HCT116 (cell line): ENCODE results near the gene EID1. TPM values are rescaled to one million over a fixed set of nuclear protein-coding genes. Genes with fewer than 3 reads are reported as not detected.

Experiments used
- ATAC-seq: fragments of 200-7000 bp; cut with Tn5 transposase; 2 replicates; pipeline ENCODE4 v1.9.1; 2020; ENCODE audit warnings: mild to moderate bottlenecking, moderate library complexity
- BruUV-seq: library from RNA; stranded (reverse); fragments of 400-500 nt; replicated peaks from 2 replicates; lab custom pipeline; 2021; lab: Mats Ljungman, UMichigan
- CTCF ChIA-PET: fragments of 300-600 bp; sonication (Branson Sonifier 250); formaldehyde crosslinking; loops from one replicate; lab custom pipeline; 2021; ENCODE audit warnings: antibody characterized with exemption; lab: Charles Lee
- POLR2A ChIA-PET: fragments of 300-600, 350-600 bp; sonication (Branson Sonifier 250); formaldehyde crosslinking; loops from one replicate; lab custom pipeline; 2021; ENCODE audit warnings: antibody characterized with exemption; lab: Charles Lee
- RAD21 ChIA-PET, 2 experiments: fragments of 300-600 bp; sonication (Branson Sonifier 250); formaldehyde crosslinking; loops; one replicate each; lab custom pipeline; 2023; ENCODE audit warnings: low total read pairs in 2 of 2; ENCODE audit not compliant: uncharacterized antibody in 2 of 2, unreplicated experiment in 2 of 2, low non-redundant PET in 1 of 2; lab: Charles Lee
- DNase-seq: peaks from one replicate; pipeline ENCODE4 v3.0.0-alpha.2; 2010; ENCODE audit warnings: low read depth, low spot score
- H2AFZ ChIP-seq: fragments of 200-600 bp; shearing (Covaris generic), sonication (generic); 2 replicates; pipeline ENCODE4 v1.6.1; 2017; ENCODE audit warnings: low read depth, mixed run types, mixed read lengths, antibody characterized with exemption, low read length; ENCODE audit not compliant: poor library complexity, severe bottlenecking
- H3K27ac ChIP-seq: 2 replicates; pipeline ENCODE4 v1.5.1; 2012; ENCODE audit warnings: low read depth, low read length
- H3K27me3 ChIP-seq: fragments of 200-600 bp; sonication (generic); 2 replicates; pipeline ENCODE4 v1.6.1; 2016; ENCODE audit warnings: mixed run types, low read length, mixed read lengths; ENCODE audit not compliant: insufficient read depth
- H3K36me3 ChIP-seq, 2 experiments: fragments of 200-500 bp in 1 of 2; fragments of 200-600 bp in 1 of 2; sonication (Bioruptor generic) in 1 of 2; sonication (generic) in 1 of 2; 2 replicates each; pipeline versions ENCODE4 v1.5.1 to v1.6.1; 2014 to 2016; ENCODE audit warnings: low read length in 2 of 2, inconsistent platforms in 1 of 2, mixed read lengths in 1 of 2, mixed run types in 1 of 2; ENCODE audit not compliant: insufficient read depth in 2 of 2, control insufficient read depth in 1 of 2
- H3K4me1 ChIP-seq, 2 experiments: fragments of 200-600 bp in 1 of 2; sonication (generic) in 1 of 2; 2 replicates each; pipeline versions ENCODE4 v1.5.1 to v1.6.1; 2012 to 2017; ENCODE audit warnings: low read length in 2 of 2, inconsistent platforms in 1 of 2, mild to moderate bottlenecking in 1 of 2, mixed read lengths in 1 of 2, mixed run types in 1 of 2, moderate library complexity in 1 of 2; ENCODE audit not compliant: insufficient read depth in 2 of 2, control insufficient read depth in 1 of 2
- H3K4me2 ChIP-seq: fragments of 200-600 bp; sonication (generic); 2 replicates; pipeline ENCODE4 v1.6.1; 2017; ENCODE audit warnings: mixed run types, low read length, mixed read lengths
- H3K4me3 ChIP-seq, 2 experiments: fragments of 200-600 bp in 1 of 2; sonication (generic) in 1 of 2; replicated peaks in 1 of 2; 2 replicates each; pipeline ENCODE4 v1.5.1; 2011 to 2016; ENCODE audit warnings: low read length in 2 of 2, control low read depth in 1 of 2, low read depth in 1 of 2, mild to moderate bottlenecking in 1 of 2, mixed read lengths in 1 of 2, mixed run types in 1 of 2
- H3K79me2 ChIP-seq: fragments of 200-600 bp; sonication (generic); 2 replicates; pipeline ENCODE4 v1.6.1; 2017; ENCODE audit warnings: mild to moderate bottlenecking, mixed run types, low read length, moderate library complexity, mixed read lengths; ENCODE audit not compliant: insufficient read depth
- H3K9ac ChIP-seq: fragments of 200-600 bp; sonication (generic); 2 replicates; pipeline ENCODE4 v1.6.1; 2016; ENCODE audit warnings: low read length, mixed read lengths
- H3K9me2 ChIP-seq: fragments of 200-600 bp; sonication (generic), shearing (Covaris generic); 2 replicates; pipeline ENCODE4 v1.6.1; 2017; ENCODE audit warnings: mixed run types, mild to moderate bottlenecking, moderate library complexity; ENCODE audit not compliant: insufficient read depth
- H3K9me3 ChIP-seq, 2 experiments: fragments of 200-500 bp in 1 of 2; fragments of 200-600 bp in 1 of 2; sonication (Bioruptor generic) in 1 of 2; sonication (generic) in 1 of 2; 2 replicates each; pipeline ENCODE4 v1.6.1; 2014 to 2017; ENCODE audit warnings: low read length in 2 of 2, mixed read lengths in 2 of 2, inconsistent platforms in 1 of 2, low read depth in 1 of 2, mild to moderate bottlenecking in 1 of 2, mixed run types in 1 of 2, moderate library complexity in 1 of 2; ENCODE audit not compliant: control insufficient read depth in 1 of 2, insufficient read depth in 1 of 2
- H4K20me1 ChIP-seq: fragments of 200-600 bp; sonication (generic), shearing (Covaris generic); 2 replicates; pipeline ENCODE4 v1.6.1; 2017; ENCODE audit warnings: mixed run types, mild to moderate bottlenecking, moderate library complexity; ENCODE audit not compliant: insufficient read depth
- ATF3 ChIP-seq: IDR thresholded peaks from 2 replicates; pipeline ENCODE4 v1.6.1; 2012
- CBX3 ChIP-seq: IDR thresholded peaks from 2 replicates; pipeline ENCODE4 v1.6.1; 2012; ENCODE audit warnings: low read depth
- CEBPB ChIP-seq: IDR thresholded peaks from 2 replicates; pipeline ENCODE4 v1.6.1; 2012; ENCODE audit warnings: low read depth
- CTCF ChIP-seq, 3 experiments: fragments of 200-600 bp in 1 of 3; sonication (generic) in 1 of 3; IDR thresholded peaks in 2 of 3; conservative IDR thresholded peaks in 1 of 3; 2 replicates each; pipeline ENCODE4 v1.5.1; 2012 to 2017; ENCODE audit warnings: low read depth in 2 of 3, low read length in 2 of 3, antibody characterized with exemption in 1 of 3, borderline replicate concordance in 1 of 3, control low read depth in 1 of 3, mild to moderate bottlenecking in 1 of 3, mixed read lengths in 1 of 3, mixed run types in 1 of 3, moderate library complexity in 1 of 3; ENCODE audit not compliant: insufficient read depth in 1 of 3
- EGR1 ChIP-seq: IDR thresholded peaks from 2 replicates; pipeline ENCODE4 v1.6.1; 2012; ENCODE audit warnings: low read depth
- ELF1 ChIP-seq: IDR thresholded peaks from 2 replicates; pipeline ENCODE4 v1.6.1; 2012; ENCODE audit warnings: low read depth, borderline replicate concordance
- EZH2 ChIP-seq: fragments of 200-600 bp; sonication (generic); IDR thresholded peaks from 2 replicates; pipeline ENCODE4 v1.6.1; 2017; ENCODE audit warnings: antibody characterized with exemption, mixed run types
- EZH2phosphoT487 ChIP-seq: fragments of 200-600 bp; IDR thresholded peaks from 2 replicates; pipeline ENCODE4 v1.6.1; 2018; ENCODE audit warnings: antibody characterized with exemption, borderline replicate concordance
- FOSL1 ChIP-seq: IDR thresholded peaks from 2 replicates; pipeline ENCODE4 v1.6.1; 2012; ENCODE audit warnings: low read depth
- JUND ChIP-seq: IDR thresholded peaks from 2 replicates; pipeline ENCODE4 v1.6.1; 2012
- POLR2A ChIP-seq: IDR thresholded peaks from 2 replicates; pipeline ENCODE4 v1.7.0; 2011; ENCODE audit warnings: borderline replicate concordance; ENCODE audit not compliant: insufficient read depth, insufficient read length; ENCODE audit errors: extremely low read depth
- POLR2AphosphoS5 ChIP-seq: IDR thresholded peaks from 2 replicates; pipeline ENCODE4 v1.6.1; 2011; ENCODE audit warnings: mild to moderate bottlenecking, low read depth, low read length, moderate library complexity
- SIN3A ChIP-seq: IDR thresholded peaks from 2 replicates; pipeline ENCODE4 v1.6.1; 2012; ENCODE audit warnings: low read depth
- SRF ChIP-seq: IDR thresholded peaks from 2 replicates; pipeline ENCODE4 v1.6.1; 2012; ENCODE audit warnings: low read depth
- YY1 ChIP-seq: IDR thresholded peaks from 2 replicates; pipeline ENCODE4 v1.6.1; 2011; ENCODE audit warnings: low read length, low read depth, moderate library complexity, mild to moderate bottlenecking; ENCODE audit not compliant: insufficient replicate concordance; ENCODE audit errors: extremely low read depth
- ZBTB33 ChIP-seq: IDR thresholded peaks from 2 replicates; pipeline ENCODE4 v1.6.1; 2011; ENCODE audit warnings: mild to moderate bottlenecking, low read length, moderate library complexity; ENCODE audit not compliant: insufficient replicate concordance; ENCODE audit errors: extremely low read depth
- ZFX ChIP-seq: fragments of 450-650 bp; IDR thresholded peaks from 2 replicates; pipeline ENCODE4 v1.6.1; 2017
- ZNF274 ChIP-seq: fragments of 200-500 bp; sonication (Bioruptor generic); IDR thresholded peaks from 2 replicates; pipeline ENCODE4 v1.6.1; 2014; ENCODE audit warnings: mild to moderate bottlenecking, low read depth, low read length, inconsistent platforms
- intact Hi-C: fragments of 100-400 bp; cut with micrococcal nuclease; formaldehyde crosslinking; loops from 2 replicates; pipeline ENCODE4 v1.10.0; 2022
- total RNA-seq: library from RNA; stranded (reverse); gene quantifications from one replicate; pipeline ENCODE4 v1.2.1, GENCODE V29; 2021; ENCODE audit not compliant: unreplicated experiment
- TF ChIP-seq, protein P1 (sequence below): IDR thresholded peaks from 2 replicates; pipeline ENCODE4 v1.6.1; 2012; ENCODE audit warnings: low read depth
- TF ChIP-seq, protein P2 (sequence below): IDR thresholded peaks from 2 replicates; pipeline ENCODE4 v1.6.1; 2012

The EID1 gene
- total RNA-seq, 1 experiment from 2014 or later: 68.6 TPM

- no peak for DNase-seq
- intact Hi-C loops: no loop called here
- Histone ChIP-seq H3K9me3 (no peaks in the 10 kb centered on the region), H3K79me2 (no peaks in the 10 kb centered on the region), H3K4me1 (no peaks in the 10 kb centered on the region), H4K20me1 (no peaks in the 10 kb centered on the region), H3K4me2 (no peak overlapping the region), H3K36me3 (no peaks in the 10 kb centered on the region), H2AFZ (no peak overlapping the region), H3K27ac (no peak overlapping the region), H3K9me2 (no peaks in the 10 kb centered on the region), H3K4me3 (no peak overlapping the region), H3K9ac (no peak overlapping the region), H3K27me3 (no peaks in the 10 kb centered on the region)
- no TSS peak for BruUV-seq
- no peak for TF ChIP-seq FOSL1
- TF ChIP-seq CTCF (IDR thresholded peaks at IDR 0.05 in 2 of 3, conservative IDR thresholded peaks at IDR 0.05 in 1 of 3; ENCODE audit: borderline replicate concordance in 1 of 3, insufficient read depth in 1 of 3, low read depth in 2 of 3, low read length in 2 of 3): no peak
- TF ChIP-seq, protein P1, sequence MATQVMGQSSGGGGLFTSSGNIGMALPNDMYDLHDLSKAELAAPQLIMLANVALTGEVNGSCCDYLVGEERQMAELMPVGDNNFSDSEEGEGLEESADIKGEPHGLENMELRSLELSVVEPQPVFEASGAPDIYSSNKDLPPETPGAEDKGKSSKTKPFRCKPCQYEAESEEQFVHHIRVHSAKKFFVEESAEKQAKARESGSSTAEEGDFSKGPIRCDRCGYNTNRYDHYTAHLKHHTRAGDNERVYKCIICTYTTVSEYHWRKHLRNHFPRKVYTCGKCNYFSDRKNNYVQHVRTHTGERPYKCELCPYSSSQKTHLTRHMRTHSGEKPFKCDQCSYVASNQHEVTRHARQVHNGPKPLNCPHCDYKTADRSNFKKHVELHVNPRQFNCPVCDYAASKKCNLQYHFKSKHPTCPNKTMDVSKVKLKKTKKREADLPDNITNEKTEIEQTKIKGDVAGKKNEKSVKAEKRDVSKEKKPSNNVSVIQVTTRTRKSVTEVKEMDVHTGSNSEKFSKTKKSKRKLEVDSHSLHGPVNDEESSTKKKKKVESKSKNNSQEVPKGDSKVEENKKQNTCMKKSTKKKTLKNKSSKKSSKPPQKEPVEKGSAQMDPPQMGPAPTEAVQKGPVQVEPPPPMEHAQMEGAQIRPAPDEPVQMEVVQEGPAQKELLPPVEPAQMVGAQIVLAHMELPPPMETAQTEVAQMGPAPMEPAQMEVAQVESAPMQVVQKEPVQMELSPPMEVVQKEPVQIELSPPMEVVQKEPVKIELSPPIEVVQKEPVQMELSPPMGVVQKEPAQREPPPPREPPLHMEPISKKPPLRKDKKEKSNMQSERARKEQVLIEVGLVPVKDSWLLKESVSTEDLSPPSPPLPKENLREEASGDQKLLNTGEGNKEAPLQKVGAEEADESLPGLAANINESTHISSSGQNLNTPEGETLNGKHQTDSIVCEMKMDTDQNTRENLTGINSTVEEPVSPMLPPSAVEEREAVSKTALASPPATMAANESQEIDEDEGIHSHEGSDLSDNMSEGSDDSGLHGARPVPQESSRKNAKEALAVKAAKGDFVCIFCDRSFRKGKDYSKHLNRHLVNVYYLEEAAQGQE: no peak
- TF ChIP-seq ZBTB33: no peak
- TF ChIP-seq YY1: no peak
- TF ChIP-seq EZH2: no peak
- no peak for TF ChIP-seq CBX3
- no peak for TF ChIP-seq POLR2A
- TF ChIP-seq, protein P2, sequence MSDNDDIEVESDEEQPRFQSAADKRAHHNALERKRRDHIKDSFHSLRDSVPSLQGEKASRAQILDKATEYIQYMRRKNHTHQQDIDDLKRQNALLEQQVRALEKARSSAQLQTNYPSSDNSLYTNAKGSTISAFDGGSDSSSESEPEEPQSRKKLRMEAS: no peak
- TF ChIP-seq EZH2phosphoT487: no peak
- TF ChIP-seq SRF: no peak
- no peak for TF ChIP-seq ELF1
- no peak for TF ChIP-seq ZNF274
- no peak for TF ChIP-seq POLR2AphosphoS5
- TF ChIP-seq ATF3: no peak
- TF ChIP-seq CEBPB: no peak
- no peak for TF ChIP-seq EGR1
- TF ChIP-seq ZFX: no peak
- no peak for TF ChIP-seq SIN3A
- no peak for TF ChIP-seq JUND
- ChIA-PET CTCF (interaction anchor here (1.5 kb wide), 1 partner anchor 9 kb away, joined by 3 read pairs; no protein-coding TSS in a partner anchor), POLR2A (no interaction called here), RAD21 (no interaction called here)
- ATAC-seq: no peak
Observed at GRCh38 chr15:48905216-48905615, 27.3 kb downstream of the EID1 start.
